Hepatocyte (in vitro differentiated cells): Measurements from ENCODE around the gene PSPN. TPM values are rescaled to one million over a fixed set of nuclear protein-coding genes. Genes with fewer than 3 reads are reported as not detected.

Experiments
- DNase-seq: peaks from one replicate; pipeline ENCODE4 v3.0.0-alpha.2; 2016; ENCODE audit warnings: low spot score
- H2AFZ ChIP-seq: fragments of 200-600 bp; sonication (generic); 2 replicates; pipeline ENCODE4 v1.6.0; 2016; ENCODE audit warnings: antibody characterized with exemption, mild to moderate bottlenecking
- H3K27ac ChIP-seq: fragments of 200-600 bp; sonication (generic); 2 replicates; pipeline ENCODE4 v1.5.1; 2016; ENCODE audit warnings: mild to moderate bottlenecking
- H3K27me3 ChIP-seq: fragments of 200-600 bp; sonication (generic); 2 replicates; pipeline ENCODE4 v1.6.1; 2016
- H3K36me3 ChIP-seq: fragments of 200-600 bp; sonication (generic); replicated peaks from 2 replicates; pipeline ENCODE4 v1.5.1; 2016; ENCODE audit warnings: low read depth; ENCODE audit not compliant: insufficient read depth
- H3K4me1 ChIP-seq: fragments of 200-600 bp; sonication (generic); 2 replicates; pipeline ENCODE4 v1.5.1; 2016; ENCODE audit warnings: mild to moderate bottlenecking, moderate library complexity; ENCODE audit not compliant: insufficient read depth
- H3K4me2 ChIP-seq: fragments of 200-600 bp; sonication (generic); 2 replicates; pipeline ENCODE4 v1.6.0; 2016
- H3K4me3 ChIP-seq: fragments of 200-600 bp; sonication (generic); 2 replicates; pipeline ENCODE4 v1.5.1; 2016; ENCODE audit warnings: mild to moderate bottlenecking
- H3K79me2 ChIP-seq: fragments of 200-600 bp; sonication (generic); 2 replicates; pipeline ENCODE4 v1.6.0; 2017; ENCODE audit warnings: mild to moderate bottlenecking
- H3K9me2 ChIP-seq: fragments of 200-600 bp; sonication (generic); replicated peaks from 2 replicates; pipeline ENCODE4 v1.6.0; 2017; ENCODE audit warnings: mild to moderate bottlenecking; ENCODE audit not compliant: insufficient read depth
- H3K9me3 ChIP-seq: fragments of 200-600 bp; sonication (generic); 2 replicates; pipeline ENCODE4 v1.5.1; 2016; ENCODE audit warnings: low read depth, mild to moderate bottlenecking
- H4K20me1 ChIP-seq: fragments of 200-600 bp; sonication (generic); 2 replicates; pipeline ENCODE4 v1.6.0; 2016; ENCODE audit warnings: mild to moderate bottlenecking; ENCODE audit not compliant: insufficient read depth, poor library complexity, severe bottlenecking
- EZH2 ChIP-seq: fragments of 200-600 bp; sonication (generic); IDR thresholded peaks from 2 replicates; pipeline ENCODE4 v1.6.1; 2016; ENCODE audit warnings: antibody characterized with exemption, mild to moderate bottlenecking, borderline replicate concordance
- EZH2phosphoT487 ChIP-seq: fragments of 200-600 bp; sonication (generic); IDR thresholded peaks from one replicate; pipeline ENCODE4 v1.6.1; 2018; ENCODE audit warnings: antibody characterized with exemption, mild to moderate bottlenecking, low read depth, moderate library complexity; ENCODE audit not compliant: unreplicated experiment, severe bottlenecking
- WGBS: methylation state at CpG from one replicate; pipeline ENCODE4 v1.1.6; 2016; ENCODE audit warnings: low lambda C conversion rate; ENCODE audit errors: missing lambda C conversion rate; 5-methylcytosine and 5-hydroxymethylcytosine counted together
- polyA plus RNA-seq: library from polyadenylated mRNA; unstranded; fragments of >200 nt; fragmentation: Nextera tagmentation; extraction: Ambion mirVana; gene quantifications from 2 replicates; pipeline ENCODE4 v1.2.1, GENCODE V29; 2016
- total RNA-seq: library from RNA; depleted of rRNA; stranded (reverse); fragments of >200 nt; gene quantifications from 2 replicates; pipeline ENCODE4 v1.2.3, GENCODE V29; 2014
- TF ChIP-seq, protein P1 (sequence below): fragments of 200-600 bp; sonication (generic); IDR thresholded peaks from 2 replicates; pipeline ENCODE4 v1.5.1; 2016; ENCODE audit warnings: antibody characterized with exemption, mild to moderate bottlenecking; ENCODE audit not compliant: poor library complexity

The PSPN gene
- total and polyA plus RNA-seq, 2 experiments from 2014 or later, result 2.7 TPM

DNA sequence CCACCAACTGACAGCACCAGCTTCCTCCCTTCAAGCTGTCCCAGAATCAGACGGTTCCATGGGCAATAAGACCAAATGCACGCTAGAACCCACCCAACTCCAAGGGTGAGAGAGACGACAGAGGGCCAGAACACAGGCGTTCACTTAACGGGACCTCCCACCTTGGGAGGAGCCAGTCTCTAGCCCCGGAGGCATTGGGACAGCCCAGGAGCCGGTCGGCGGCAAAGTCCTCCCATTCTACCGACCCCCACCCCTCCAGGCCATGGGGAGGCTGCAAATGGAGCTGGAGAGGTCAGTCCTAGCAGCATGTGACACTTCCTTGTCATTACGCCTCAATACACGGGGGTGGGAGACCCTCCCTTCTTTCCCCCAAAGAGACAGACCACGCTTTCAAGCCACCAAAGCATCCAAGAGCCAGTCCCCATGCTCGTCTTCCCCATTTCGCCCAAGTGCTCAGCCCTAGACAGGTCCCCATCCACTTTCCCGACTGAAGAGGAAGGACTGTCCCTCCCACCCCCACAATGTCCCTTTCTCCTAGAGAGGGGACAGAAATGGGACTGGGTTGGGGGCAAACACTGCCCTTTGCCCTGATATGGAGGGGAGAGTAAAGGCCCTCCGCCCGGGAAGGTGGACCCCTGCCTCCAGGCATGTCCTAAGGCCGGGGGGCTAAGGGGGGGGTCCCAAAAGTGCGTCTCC is 47.9 kb upstream of the PSPN start:
- H3K9me2 ChIP-seq, result no peaks in the 10 kb centered on the region
- H3K27ac ChIP-seq, result peak overlapping the region; percentile 72
- H2AFZ ChIP-seq, result no peak overlapping the region
- peak overlapping the region; percentile 94 for H3K4me2 ChIP-seq
- H3K27me3 ChIP-seq, result no peaks in the 10 kb centered on the region
- WGBS, result under 1% methylated on average over 16 of the region's 20 CpGs
- no peaks in the 10 kb centered on the region for H3K36me3 ChIP-seq
- peaks cover 11% of the 10 kb centered on the region for H3K4me1 ChIP-seq
- no peaks in the 10 kb centered on the region for H3K9me3 ChIP-seq
- H3K4me3 ChIP-seq, result peak overlapping the region; percentile 89
- H4K20me1 ChIP-seq, result peaks cover 51% of the 10 kb centered on the region
- DNase-seq, result peak; percentile 78
- peaks cover 55% of the 10 kb centered on the region for H3K79me2 ChIP-seq
- TF ChIP-seq, protein P1, sequence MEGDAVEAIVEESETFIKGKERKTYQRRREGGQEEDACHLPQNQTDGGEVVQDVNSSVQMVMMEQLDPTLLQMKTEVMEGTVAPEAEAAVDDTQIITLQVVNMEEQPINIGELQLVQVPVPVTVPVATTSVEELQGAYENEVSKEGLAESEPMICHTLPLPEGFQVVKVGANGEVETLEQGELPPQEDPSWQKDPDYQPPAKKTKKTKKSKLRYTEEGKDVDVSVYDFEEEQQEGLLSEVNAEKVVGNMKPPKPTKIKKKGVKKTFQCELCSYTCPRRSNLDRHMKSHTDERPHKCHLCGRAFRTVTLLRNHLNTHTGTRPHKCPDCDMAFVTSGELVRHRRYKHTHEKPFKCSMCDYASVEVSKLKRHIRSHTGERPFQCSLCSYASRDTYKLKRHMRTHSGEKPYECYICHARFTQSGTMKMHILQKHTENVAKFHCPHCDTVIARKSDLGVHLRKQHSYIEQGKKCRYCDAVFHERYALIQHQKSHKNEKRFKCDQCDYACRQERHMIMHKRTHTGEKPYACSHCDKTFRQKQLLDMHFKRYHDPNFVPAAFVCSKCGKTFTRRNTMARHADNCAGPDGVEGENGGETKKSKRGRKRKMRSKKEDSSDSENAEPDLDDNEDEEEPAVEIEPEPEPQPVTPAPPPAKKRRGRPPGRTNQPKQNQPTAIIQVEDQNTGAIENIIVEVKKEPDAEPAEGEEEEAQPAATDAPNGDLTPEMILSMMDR, result no peak
- TF ChIP-seq EZH2phosphoT487 (no peak), EZH2 (no peak)

DNA sequence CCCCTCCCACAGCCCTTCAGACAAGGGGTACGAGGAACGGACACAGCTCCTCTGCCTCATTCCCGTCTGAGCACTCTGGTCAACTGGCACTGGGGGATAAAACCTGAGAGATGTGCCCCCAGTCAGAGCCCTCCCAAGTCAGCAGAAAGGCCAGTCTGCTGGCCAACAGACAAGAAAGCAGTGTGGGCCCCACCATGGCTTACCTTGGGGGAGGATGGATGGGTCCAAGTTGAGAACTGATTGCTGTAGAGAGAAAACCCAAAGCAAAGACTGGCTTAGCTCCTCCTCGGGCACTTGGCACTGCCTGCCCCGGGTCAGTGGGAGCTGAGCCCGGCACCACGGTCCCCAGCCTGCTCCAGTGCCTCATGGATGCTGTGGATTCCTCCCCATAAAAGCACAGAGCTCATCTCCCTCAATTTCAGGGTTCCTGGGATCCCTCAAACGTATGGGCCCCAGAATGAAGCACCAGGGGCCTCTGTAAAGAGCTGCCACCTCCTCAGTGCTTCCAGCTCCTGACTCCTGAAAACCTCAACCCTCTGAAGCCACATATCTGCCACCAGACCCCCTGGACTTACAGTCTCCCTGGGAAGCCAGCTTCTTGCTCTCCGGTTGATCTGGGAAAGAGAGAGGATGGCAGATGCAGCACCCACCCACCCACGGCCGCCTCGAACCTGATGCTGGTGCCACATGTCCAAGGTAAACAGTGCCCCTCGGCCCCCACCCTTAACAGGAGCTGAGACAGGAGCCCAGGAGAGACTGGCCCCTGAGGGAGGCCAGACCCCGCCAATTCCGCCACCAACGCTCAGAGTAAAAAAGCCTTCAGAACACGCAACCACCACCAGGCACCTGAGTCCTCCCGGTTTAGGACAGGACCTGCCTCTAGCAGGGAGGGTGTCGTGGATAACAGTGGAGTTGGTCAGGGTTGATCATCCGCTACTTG is 45.6 kb upstream of the PSPN start:
- Histone ChIP-seq H3K4me3 (no peak overlapping the region), H3K4me2 (no peak overlapping the region)

DNA sequence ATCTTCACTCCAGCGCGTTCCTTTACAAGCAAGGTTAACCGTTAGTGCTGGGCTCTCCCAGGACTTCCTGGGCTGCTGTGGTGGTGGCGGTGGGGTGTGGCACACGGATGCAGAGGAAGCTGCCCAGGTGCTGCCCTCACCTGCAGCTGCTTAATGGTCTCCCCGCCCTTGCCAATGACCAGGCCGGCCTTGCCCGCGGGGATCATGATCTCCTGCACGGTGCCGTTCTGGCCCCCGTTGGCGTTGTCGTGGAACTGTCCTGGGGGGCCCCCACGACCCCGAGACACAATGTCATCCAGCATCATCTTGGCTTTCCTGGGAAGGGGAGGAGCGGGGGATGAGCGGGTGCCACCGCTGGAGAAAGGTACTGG is 42.8 kb upstream of the PSPN start:
- no peak overlapping the region for H3K4me3 ChIP-seq
- peaks cover 59% of the 10 kb centered on the region for H3K79me2 ChIP-seq
- TF ChIP-seq, protein P1, result no peak
- TF ChIP-seq EZH2phosphoT487 (no peak), EZH2 (no peak)
- H2AFZ ChIP-seq, result no peak overlapping the region
- no peaks in the 10 kb centered on the region for H3K27me3 ChIP-seq
- peaks cover 53% of the 10 kb centered on the region for H4K20me1 ChIP-seq
- WGBS, result 95% methylated on average over 19 of the region's 19 CpGs
- no peak overlapping the region for H3K4me2 ChIP-seq
- no peak overlapping the region for H3K27ac ChIP-seq
- H3K9me3 ChIP-seq, result no peaks in the 10 kb centered on the region
- no peaks in the 10 kb centered on the region for H3K9me2 ChIP-seq
- DNase-seq, result no peak
- H3K4me1 ChIP-seq, result peaks cover 11% of the 10 kb centered on the region
- no peaks in the 10 kb centered on the region for H3K36me3 ChIP-seq

More for the DNA sequence above, 45.6 kb upstream of the PSPN start:
- no peaks in the 10 kb centered on the region for H3K36me3 ChIP-seq
- no peaks in the 10 kb centered on the region for H3K27me3 ChIP-seq
- H3K27ac ChIP-seq, result no peak overlapping the region
- TF ChIP-seq EZH2phosphoT487, result no peak
- TF ChIP-seq, protein P1, result no peak
- no peak for TF ChIP-seq EZH2
- H4K20me1 ChIP-seq, result peaks cover 58% of the 10 kb centered on the region
- no peaks in the 10 kb centered on the region for H3K9me2 ChIP-seq
- DNase-seq, result no peak
- H3K79me2 ChIP-seq, result peaks cover 65% of the 10 kb centered on the region
- H3K4me1 ChIP-seq, result peaks cover 11% of the 10 kb centered on the region
- WGBS, result 89% methylated on average over 20 of the region's 20 CpGs
- no peak overlapping the region for H2AFZ ChIP-seq
- no peaks in the 10 kb centered on the region for H3K9me3 ChIP-seq
